Neural cell (in vitro differentiated cells): ENCODE measurements around the gene SLC25A36.

Experiments used
- CTCF ChIP-seq: fragments of 450-650 bp; IDR thresholded peaks from 2 replicates; pipeline ENCODE4 v1.5.1; 2014; ENCODE audit warnings: antibody characterized with exemption, mild to moderate bottlenecking, moderate library complexity; ENCODE audit not compliant: poor library complexity, severe bottlenecking
- EZH2 ChIP-seq: fragments of 200-600, 300-800 bp; shearing (Covaris generic), sonication (generic); IDR thresholded peaks from 2 replicates; pipeline ENCODE4 v1.6.1; 2014; ENCODE audit warnings: antibody characterized with exemption, low read length, borderline replicate concordance, mild to moderate bottlenecking; ENCODE audit not compliant: insufficient read depth, poor library complexity, severe bottlenecking
- MXI1 ChIP-seq: fragments of 450-650 bp; conservative IDR thresholded peaks from 2 replicates; pipeline ENCODE4 v1.6.1; 2014; ENCODE audit warnings: antibody characterized with exemption, mild to moderate bottlenecking; ENCODE audit not compliant: poor library complexity, severe bottlenecking
- POLR2AphosphoS5 ChIP-seq: IDR thresholded peaks from 2 replicates; pipeline ENCODE4 v1.6.1; 2012
- REST ChIP-seq: IDR thresholded peaks from 2 replicates; pipeline ENCODE4 v1.6.1; 2012; ENCODE audit warnings: borderline replicate concordance
- SMC3 ChIP-seq: fragments of 450-650 bp; conservative IDR thresholded peaks from 2 replicates; pipeline ENCODE4 v1.6.1; 2014; ENCODE audit warnings: antibody characterized with exemption, mild to moderate bottlenecking, moderate library complexity; ENCODE audit not compliant: poor library complexity
- TAF1 ChIP-seq: IDR thresholded peaks from 2 replicates; pipeline ENCODE4 v1.6.1; 2012; ENCODE audit warnings: low read depth

GRCh38 chr3:140904521-140904920 is 37.1 kb upstream of the SLC25A36 start:
- TF ChIP-seq CTCF (no peak), SMC3 (no peak), MXI1 (no peak), EZH2 (no peak), POLR2AphosphoS5 (no peak), REST (no peak), TAF1 (no peak)
